Keratinocyte (primary cell): ENCODE measurements around the gene SALL3. TPM values are rescaled to one million over a fixed set of nuclear protein-coding genes. Genes with fewer than 3 reads are reported as not detected.

Source experiments
- DNase-seq: peaks from one replicate; pipeline ENCODE4 v3.0.0-alpha.2; 2011; ENCODE audit warnings: low read depth, missing footprints, low spot score
- FAIRE-seq: peaks from 2 replicates; lab custom pipeline; 2011; peaks lifted over from hg19 to GRCh38; lab: Jason Lieb, UNC
- H2AFZ ChIP-seq: 2 replicates; pipeline ENCODE4 v1.6.0; 2012; ENCODE audit warnings: low read length, control low read depth, inconsistent platforms; ENCODE audit not compliant: control insufficient read depth
- H3K27ac ChIP-seq: 2 replicates; pipeline ENCODE4 v1.5.1; 2011; ENCODE audit warnings: low read length; ENCODE audit not compliant: control insufficient read depth, insufficient read depth
- H3K27me3 ChIP-seq: 3 replicates; pipeline ENCODE4 v1.6.0; 2011; ENCODE audit warnings: low read length; ENCODE audit not compliant: control insufficient read depth, insufficient read depth; ENCODE audit errors: extremely low read depth
- H3K36me3 ChIP-seq, 2 experiments: 2 replicates in 1 of 2; 3 replicates in 1 of 2; pipeline ENCODE4 v1.5.1; 2011; ENCODE audit warnings: low read length in 2 of 2, mild to moderate bottlenecking in 1 of 2; ENCODE audit not compliant: control insufficient read depth in 2 of 2, insufficient read depth in 2 of 2; ENCODE audit errors: extremely low read depth in 1 of 2
- H3K4me1 ChIP-seq: 3 replicates; pipeline ENCODE4 v1.5.1; 2011; ENCODE audit warnings: low read length; ENCODE audit not compliant: control insufficient read depth, insufficient read depth; ENCODE audit errors: extremely low read depth
- H3K4me2 ChIP-seq: 3 replicates; pipeline ENCODE4 v1.6.0; 2011; ENCODE audit warnings: low read depth, low read length; ENCODE audit not compliant: control insufficient read depth, insufficient read depth; ENCODE audit errors: extremely low read depth
- H3K4me3 ChIP-seq, 3 experiments: fragments of 200-600 bp in 1 of 3; sonication (generic) in 1 of 3; 2 replicates in 2 of 3; 3 replicates in 1 of 3; pipeline ENCODE4 v1.5.1; 2011 to 2016; ENCODE audit warnings: low read length in 3 of 3, mild to moderate bottlenecking in 3 of 3, control low read depth in 2 of 3, inconsistent platforms in 1 of 3, low read depth in 1 of 3, mixed read lengths in 1 of 3, mixed run types in 1 of 3, moderate library complexity in 1 of 3; ENCODE audit not compliant: control insufficient read depth in 2 of 3, insufficient read depth in 2 of 3; ENCODE audit errors: extremely low read depth in 1 of 3
- H3K79me2 ChIP-seq: 2 replicates; pipeline ENCODE4 v1.6.0; 2012; ENCODE audit warnings: low read length; ENCODE audit not compliant: control insufficient read depth, insufficient read depth
- H3K9ac ChIP-seq: 3 replicates; pipeline ENCODE4 v1.6.0; 2011; ENCODE audit warnings: low read length; ENCODE audit not compliant: control insufficient read depth, insufficient read depth; ENCODE audit errors: extremely low read depth
- H3K9me1 ChIP-seq: 3 replicates; pipeline ENCODE4 v1.6.0; 2011; ENCODE audit warnings: low read length; ENCODE audit not compliant: control insufficient read depth, insufficient read depth; ENCODE audit errors: extremely low read depth
- H3K9me3 ChIP-seq: 2 replicates; pipeline ENCODE4 v1.5.1; 2012; ENCODE audit warnings: low read depth, low read length; ENCODE audit not compliant: control insufficient read depth
- H4K20me1 ChIP-seq: 3 replicates; pipeline ENCODE4 v1.6.0; 2011; ENCODE audit warnings: low read length; ENCODE audit not compliant: control insufficient read depth, insufficient read depth; ENCODE audit errors: extremely low read depth
- CTCF ChIP-seq, 3 experiments: IDR thresholded peaks in 1 of 3; conservative IDR thresholded peaks in 1 of 3; optimal IDR thresholded peaks in 1 of 3; 2 replicates in 2 of 3; 3 replicates in 1 of 3; pipeline versions ENCODE3 to v1.5.1; 2011; ENCODE audit warnings: low read length in 3 of 3, mild to moderate bottlenecking in 3 of 3, moderate library complexity in 2 of 3, control low read depth in 1 of 3, inconsistent platforms in 1 of 3; ENCODE audit not compliant: insufficient read depth in 2 of 3; ENCODE audit errors: extremely low read depth in 1 of 3
- EZH2 ChIP-seq: IDR thresholded peaks from one replicate; pipeline ENCODE4 v1.6.1; 2012; ENCODE audit warnings: inconsistent platforms, mild to moderate bottlenecking, low read length, moderate library complexity
- dilution Hi-C: fragments of 300-500 bp; cut with MboI; formaldehyde crosslinking; loops from one replicate; pipeline ENCODE4 v1.7.0; 2020; ENCODE audit warnings: low sequenced_read_pairs; ENCODE audit not compliant: extremely low pct_ligation_motif_present
- polyA plus RNA-seq, 5 experiments: library from polyadenylated mRNA; depleted of rRNA in 3 of 5; stranded (reverse) in 3 of 5; stranded (forward) in 1 of 5; unstranded in 1 of 5; fragments of >200 nt; gene quantifications; 1 replicate in 1 of 5; 2 replicates in 3 of 5; 3 replicates in 1 of 5; pipeline versions ENCODE4 v1.2.1 to v1.2.3, GENCODE V29; 2011 to 2012; ENCODE audit warnings: missing spikeins in 2 of 5, low read depth in 1 of 5, low replicate concordance in 1 of 5

SALL3 gene
- polyA plus RNA-seq, 1 donor (not counting 4 experiments of a cell fraction or from before 2014, with no cell fraction given), result not detected

- DNase-seq (no peak), FAIRE-seq (no peak)
- Histone ChIP-seq H3K27me3 (no peaks in the 10 kb centered on the region), H3K9ac (no peak overlapping the region), H3K9me1 (no peaks in the 10 kb centered on the region), H3K4me3 (no peak overlapping the region), H2AFZ (no peak overlapping the region), H3K79me2 (no peaks in the 10 kb centered on the region), H3K9me3 (peaks cover 2% of the 10 kb centered on the region), H3K27ac (no peak overlapping the region), H4K20me1 (no peaks in the 10 kb centered on the region), H3K36me3 (no peaks in the 10 kb centered on the region), H3K4me2 (no peak overlapping the region), H3K4me1 (no peaks in the 10 kb centered on the region)
- TF ChIP-seq EZH2, result no peak
- TF ChIP-seq CTCF (optimal IDR thresholded peaks at IDR 0.05 in 1 of 3, IDR thresholded peaks at IDR 0.05 in 1 of 3, conservative IDR thresholded peaks at IDR 0.05 in 1 of 3; ENCODE audit: extremely low read depth in 1 of 3, insufficient read depth in 2 of 3, low read length in 3 of 3), result no peak
- dilution Hi-C loops, result no loop called here
Observed at GRCh38 chr18:78934003-78934402, 45.6 kb upstream of the SALL3 start.

- no peak for DNase-seq
- TF ChIP-seq CTCF (optimal IDR thresholded peaks at IDR 0.05 in 1 of 3, IDR thresholded peaks at IDR 0.05 in 1 of 3, conservative IDR thresholded peaks at IDR 0.05 in 1 of 3; ENCODE audit: extremely low read depth in 1 of 3, insufficient read depth in 2 of 3, low read length in 3 of 3) (no peak), EZH2 (no peak)
- Histone ChIP-seq H3K4me1 (no peaks in the 10 kb centered on the region), H3K9me1 (no peaks in the 10 kb centered on the region), H3K27ac (no peak overlapping the region), H3K79me2 (no peaks in the 10 kb centered on the region), H3K4me2 (no peak overlapping the region), H3K4me3 (no peak overlapping the region), H2AFZ (no peak overlapping the region), H3K27me3 (no peaks in the 10 kb centered on the region), H3K9me3 (peaks cover 2% of the 10 kb centered on the region), H3K36me3 (no peaks in the 10 kb centered on the region), H3K9ac (no peak overlapping the region), H4K20me1 (no peaks in the 10 kb centered on the region)
- FAIRE-seq, result no peak
- dilution Hi-C loops, result no loop called here
Observed at GRCh38 chr18:78934551-78935225, 44.9 kb upstream of the SALL3 start.
